ENCODE data around the gene LENG9.
"Not testable (repeated sequence)": the region's sequence is repeated elsewhere in the genome, so short reads cannot be mapped to it uniquely, and the experiment has no call there.

LENG9 gene

GRCh38 chr19:54463531-54464043, at the start of gene LENG9:
Gene LENG9 (minus strand): TSS chr19:54463778. CDS start chr19:54463526, 252 bp downstream.
- peak; percentile 76 for DNase-seq (ENCODE audit: low read depth)

- DNase-seq (ENCODE audit: low read depth) = not testable (repeated sequence)
Measured at GRCh38 chr19:54509200-54509940, 45.8 kb upstream of the LENG9 start.

- not testable (repeated sequence) for DNase-seq (ENCODE audit: low read depth)
Measured at GRCh38 chr19:54508487-54508886, 44.9 kb upstream of the LENG9 start.

GRCh38 chr19:54507824-54508223, 44.2 kb upstream of the LENG9 start:
- no peak for DNase-seq (ENCODE audit: low read depth)

- not testable (repeated sequence) for DNase-seq (ENCODE audit: low read depth)
Measured at GRCh38 chr19:54507038-54507717, 43.6 kb upstream of the LENG9 start.

- no peak for DNase-seq (ENCODE audit: low read depth)
Measured at GRCh38 chr19:54506079-54506478, 42.5 kb upstream of the LENG9 start.

- not testable (repeated sequence) for DNase-seq (ENCODE audit: low read depth)
Measured at GRCh38 chr19:54505542-54505941, 42.0 kb upstream of the LENG9 start.

- no peak for DNase-seq (ENCODE audit: low read depth)
Measured at GRCh38 chr19:54502518-54503048, 39.0 kb upstream of the LENG9 start, which contains the start of gene LAIR2. Gene LAIR2 (plus strand): TSS chr19:54502831. CDS start chr19:54502919, 88 bp downstream.

- not testable (repeated sequence) for DNase-seq (ENCODE audit: low read depth)
Measured at GRCh38 chr19:54498451-54498772, 34.8 kb upstream of the LENG9 start.

GRCh38 chr19:54497747-54498450, 34.3 kb upstream of the LENG9 start:
- DNase-seq (ENCODE audit: low read depth) = not testable (repeated sequence)

- DNase-seq (ENCODE audit: low read depth) = not testable (repeated sequence)
Measured at GRCh38 chr19:54495284-54495683, 31.7 kb upstream of the LENG9 start.

- no peak for DNase-seq (ENCODE audit: low read depth)
Measured at GRCh38 chr19:54493967-54494585, 30.5 kb upstream of the LENG9 start.

GRCh38 chr19:54493056-54493455, 29.5 kb upstream of the LENG9 start:
- DNase-seq (ENCODE audit: low read depth) = not testable (repeated sequence)

GRCh38 chr19:54492568-54492967, 29.0 kb upstream of the LENG9 start:
- DNase-seq (ENCODE audit: low read depth) = no peak

- no peak for DNase-seq (ENCODE audit: low read depth)
Measured at GRCh38 chr19:54489766-54490165, 26.2 kb upstream of the LENG9 start.

GRCh38 chr19:54489341-54489740, 25.8 kb upstream of the LENG9 start:
- DNase-seq (ENCODE audit: low read depth) = no peak

- no peak for DNase-seq (ENCODE audit: low read depth)
Measured at GRCh38 chr19:54485851-54486250, 22.3 kb upstream of the LENG9 start.

GRCh38 chr19:54484451-54484850, 20.9 kb upstream of the LENG9 start:
- DNase-seq (ENCODE audit: low read depth) = no peak

GRCh38 chr19:54482889-54483288, 19.3 kb upstream of the LENG9 start:
- DNase-seq (ENCODE audit: low read depth) = no peak

GRCh38 chr19:54481326-54481930, 17.9 kb upstream of the LENG9 start:
- no peak for DNase-seq (ENCODE audit: low read depth)

- no peak for DNase-seq (ENCODE audit: low read depth)
Measured at GRCh38 chr19:54480051-54480450, 16.5 kb upstream of the LENG9 start.
